ENCODE measurements around the gene POFUT1. TPM values are rescaled to one million over a fixed set of nuclear protein-coding genes. Genes with fewer than 3 reads are reported as not detected.
A peak's percentile ranks its signal among the peaks of the same experiment; 100 is the strongest.

Gene POFUT1
- polyA plus RNA-seq, 3 donors: 10.9 to 22.8 (median 11.8) TPM

DNA sequence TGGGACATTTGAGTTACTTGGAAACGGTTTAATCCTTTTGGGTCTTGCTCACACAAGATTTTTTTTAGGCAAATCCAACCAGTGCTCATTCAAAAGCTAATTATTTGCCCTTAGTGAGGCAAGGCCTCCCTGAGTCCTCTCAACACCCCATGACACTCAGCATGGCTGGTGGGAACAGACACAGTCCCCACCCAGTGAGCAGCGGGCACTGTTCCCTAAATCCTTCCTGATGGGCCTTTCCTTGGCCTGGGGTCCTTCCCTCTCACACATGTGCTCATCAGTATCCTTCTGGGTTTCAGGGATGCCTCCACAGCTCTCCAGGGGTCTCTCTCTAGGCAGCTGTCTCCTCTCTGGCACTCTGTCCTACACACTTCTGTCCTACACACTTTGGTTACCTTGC lies 28.2 kb upstream of the POFUT1 start:
- Histone ChIP-seq H3K27me3 (ENCODE audit: control insufficient read depth in 2 of 2, insufficient read depth in 2 of 2, low read length in 2 of 2) (no peaks in the 10 kb centered on the region), H3K4me2 (replicated peaks; ENCODE audit: extremely low read depth, low read length, poor library complexity, severe bottlenecking) (no peak overlapping the region), H2AFZ (ENCODE audit: insufficient read depth, low read depth, low read length, poor library complexity, severe bottlenecking) (no peak overlapping the region), H4K20me1 (ENCODE audit: insufficient read depth, low read length) (no peaks in the 10 kb centered on the region), H3K4me1 (ENCODE audit: control insufficient read depth in 1 of 2, insufficient read depth in 2 of 2, low read length in 2 of 2) (no peaks in the 10 kb centered on the region), H3K9ac (ENCODE audit: insufficient read depth, low read length, poor library complexity, severe bottlenecking) (no peak overlapping the region), H3K79me2 (ENCODE audit: insufficient read depth, low read length) (no peaks in the 10 kb centered on the region), H3K9me3 (replicated peaks in 1 of 2; ENCODE audit: control insufficient read depth in 1 of 2, insufficient read depth in 1 of 2, low read length in 2 of 2) (no peaks in the 10 kb centered on the region), H3K27ac (ENCODE audit: low read depth in 1 of 2, low read length in 2 of 2) (no peak overlapping the region), H3K36me3 (replicated peaks in 1 of 2; ENCODE audit: control insufficient read depth in 1 of 2, insufficient read depth in 2 of 2, low read length in 2 of 2) (no peaks in the 10 kb centered on the region), H3K4me3 (replicated peaks in 1 of 3; ENCODE audit: low read depth in 2 of 3, low read length in 3 of 3) (no peak overlapping the region)
- Mint-ChIP-seq H3K27me3 (ENCODE audit: low read depth in 3 of 3) (peaks cover 0 to 3% (median 0%) of the 10 kb centered on the region in 3 donors), H3K4me1 (no peaks in the 10 kb centered on the region), H3K27ac (peak overlapping the region in 3 of 7 donors; percentile 27 to 82 (median 65)), H3K4me3 (no peak overlapping the region), H3K36me3 (no peaks in the 10 kb centered on the region), H3K9me3 (peaks cover 0 to 2% (median 0%) of the 10 kb centered on the region in 7 donors)
- no peak for DNase-seq
- TF ChIP-seq, protein P1, sequence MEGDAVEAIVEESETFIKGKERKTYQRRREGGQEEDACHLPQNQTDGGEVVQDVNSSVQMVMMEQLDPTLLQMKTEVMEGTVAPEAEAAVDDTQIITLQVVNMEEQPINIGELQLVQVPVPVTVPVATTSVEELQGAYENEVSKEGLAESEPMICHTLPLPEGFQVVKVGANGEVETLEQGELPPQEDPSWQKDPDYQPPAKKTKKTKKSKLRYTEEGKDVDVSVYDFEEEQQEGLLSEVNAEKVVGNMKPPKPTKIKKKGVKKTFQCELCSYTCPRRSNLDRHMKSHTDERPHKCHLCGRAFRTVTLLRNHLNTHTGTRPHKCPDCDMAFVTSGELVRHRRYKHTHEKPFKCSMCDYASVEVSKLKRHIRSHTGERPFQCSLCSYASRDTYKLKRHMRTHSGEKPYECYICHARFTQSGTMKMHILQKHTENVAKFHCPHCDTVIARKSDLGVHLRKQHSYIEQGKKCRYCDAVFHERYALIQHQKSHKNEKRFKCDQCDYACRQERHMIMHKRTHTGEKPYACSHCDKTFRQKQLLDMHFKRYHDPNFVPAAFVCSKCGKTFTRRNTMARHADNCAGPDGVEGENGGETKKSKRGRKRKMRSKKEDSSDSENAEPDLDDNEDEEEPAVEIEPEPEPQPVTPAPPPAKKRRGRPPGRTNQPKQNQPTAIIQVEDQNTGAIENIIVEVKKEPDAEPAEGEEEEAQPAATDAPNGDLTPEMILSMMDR (IDR thresholded peaks at IDR 0.05): no peak
- WGBS (ENCODE audit: insufficient coverage): 91% methylated on average over 1 of the region's 2 CpGs
- intact Hi-C loops (cut with micrococcal nuclease): no loop called here

DNA sequence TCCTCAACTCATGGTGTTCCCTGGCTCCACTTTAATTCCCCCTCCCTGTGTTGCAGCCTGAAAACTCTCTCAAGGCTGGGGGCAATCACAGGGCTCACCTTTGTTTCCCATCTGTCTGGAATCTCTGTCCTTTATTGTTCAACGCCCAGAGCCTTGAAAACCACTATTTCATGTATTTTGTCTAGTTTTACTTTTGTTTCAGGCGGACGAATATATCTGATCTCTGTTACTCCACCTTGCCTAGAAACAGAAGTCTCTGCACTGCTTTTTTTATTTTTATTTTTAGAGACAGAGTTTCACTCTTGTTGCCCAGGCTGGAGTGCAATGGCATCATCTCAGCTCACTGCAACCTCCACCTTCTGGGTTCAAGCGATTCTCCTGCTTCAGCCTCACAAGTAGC lies 27.7 kb upstream of the POFUT1 start:
- intact Hi-C loops (cut with micrococcal nuclease): no loop called here
- H4K20me1 ChIP-seq (ENCODE audit: insufficient read depth, low read length): no peaks in the 10 kb centered on the region
- no peaks in the 10 kb centered on the region for H3K36me3 Mint-ChIP-seq
- DNase-seq: no peak
- no peak overlapping the region for H3K27ac ChIP-seq (ENCODE audit: low read depth in 1 of 2, low read length in 2 of 2)
- no peaks in the 10 kb centered on the region for H3K9me3 ChIP-seq (replicated peaks in 1 of 2; ENCODE audit: control insufficient read depth in 1 of 2, insufficient read depth in 1 of 2, low read length in 2 of 2)
- 100% methylated on average over 1 of the region's 4 CpGs for WGBS (ENCODE audit: insufficient coverage)
- TF ChIP-seq, protein P1 (IDR thresholded peaks at IDR 0.05): no peak
- no peaks in the 10 kb centered on the region for H3K79me2 ChIP-seq (ENCODE audit: insufficient read depth, low read length)
- no peak overlapping the region for H3K9ac ChIP-seq (ENCODE audit: insufficient read depth, low read length, poor library complexity, severe bottlenecking)
- H3K4me3 ChIP-seq (replicated peaks in 1 of 3; ENCODE audit: low read depth in 2 of 3, low read length in 3 of 3): no peak overlapping the region
- no peak overlapping the region for H2AFZ ChIP-seq (ENCODE audit: insufficient read depth, low read depth, low read length, poor library complexity, severe bottlenecking)
- H3K4me3 Mint-ChIP-seq: no peak overlapping the region
- H3K4me1 ChIP-seq (ENCODE audit: control insufficient read depth in 1 of 2, insufficient read depth in 2 of 2, low read length in 2 of 2): no peaks in the 10 kb centered on the region
- peaks cover 0 to 2% (median 0%) of the 10 kb centered on the region in 7 donors for H3K9me3 Mint-ChIP-seq
- no peaks in the 10 kb centered on the region for H3K27me3 ChIP-seq (ENCODE audit: control insufficient read depth in 2 of 2, insufficient read depth in 2 of 2, low read length in 2 of 2)
- H3K27me3 Mint-ChIP-seq (ENCODE audit: low read depth in 3 of 3): peaks cover 0 to 3% (median 0%) of the 10 kb centered on the region in 3 donors
- no peaks in the 10 kb centered on the region for H3K36me3 ChIP-seq (replicated peaks in 1 of 2; ENCODE audit: control insufficient read depth in 1 of 2, insufficient read depth in 2 of 2, low read length in 2 of 2)
- H3K4me2 ChIP-seq (replicated peaks; ENCODE audit: extremely low read depth, low read length, poor library complexity, severe bottlenecking): no peak overlapping the region
- H3K27ac Mint-ChIP-seq: peak overlapping the region in 3 of 7 donors; percentile 27 to 82 (median 65)
- no peaks in the 10 kb centered on the region for H3K4me1 Mint-ChIP-seq

Measured in CD14-positive monocyte (primary cell).